OCI-LY7 (cell line): Measurements from ENCODE around the gene ARHGEF16. TPM values are rescaled to one million over a fixed set of nuclear protein-coding genes. Genes with fewer than 3 reads are reported as not detected.

ENCODE experiments used
- BruUV-seq: library from RNA; stranded (reverse); fragments of 400-500 nt; replicated peaks from 2 replicates; lab custom pipeline; 2021; lab: Mats Ljungman, UMichigan
- CTCF ChIA-PET: fragments of 300-600 bp; sonication (Branson Sonifier 250); formaldehyde crosslinking; loops from one replicate; lab custom pipeline; 2022; ENCODE audit warnings: antibody characterized with exemption; ENCODE audit not compliant: unreplicated experiment; lab: Charles Lee
- POLR2A ChIA-PET: fragments of 300-600 bp; sonication (Branson Sonifier 250); formaldehyde crosslinking; loops from one replicate; lab custom pipeline; 2022; ENCODE audit warnings: antibody characterized with exemption; lab: Charles Lee
- DNase-seq: peaks from one replicate; pipeline ENCODE4 v3.0.0-alpha.2; 2015; ENCODE audit warnings: low spot score
- H2AFZ ChIP-seq: fragments of 200-600 bp; sonication (generic), shearing (Covaris generic); 2 replicates; pipeline ENCODE4 v1.6.1; 2014; ENCODE audit warnings: mild to moderate bottlenecking, antibody characterized with exemption, low read length, moderate library complexity
- H3K27ac ChIP-seq: fragments of 200-600 bp; sonication (generic); 2 replicates; pipeline ENCODE4 v1.5.1; 2014; ENCODE audit warnings: mixed run types, low read depth, mild to moderate bottlenecking, moderate library complexity, low read length, inconsistent platforms; ENCODE audit not compliant: poor library complexity, severe bottlenecking
- H3K36me3 ChIP-seq: fragments of 200-600 bp; sonication (generic); 2 replicates; pipeline ENCODE4 v1.6.1; 2014; ENCODE audit warnings: mild to moderate bottlenecking, antibody characterized with exemption, low read length, moderate library complexity, mixed read lengths; ENCODE audit not compliant: insufficient read depth
- H3K4me1 ChIP-seq: fragments of 200-600 bp; sonication (generic); 2 replicates; pipeline ENCODE4 v1.5.1; 2014; ENCODE audit warnings: mild to moderate bottlenecking, low read length; ENCODE audit not compliant: insufficient read depth, poor library complexity, severe bottlenecking
- H3K4me2 ChIP-seq: fragments of 200-600 bp; sonication (generic); 2 replicates; pipeline ENCODE4 v1.6.1; 2014; ENCODE audit warnings: mild to moderate bottlenecking, low read length
- H3K4me3 ChIP-seq: fragments of 200-600 bp; sonication (generic); 2 replicates; pipeline ENCODE4 v1.5.1; 2014; ENCODE audit warnings: mild to moderate bottlenecking, low read depth, low read length; ENCODE audit not compliant: poor library complexity, severe bottlenecking
- H3K79me2 ChIP-seq: fragments of 200-600 bp; sonication (generic); 2 replicates; pipeline ENCODE4 v1.6.1; 2016; ENCODE audit warnings: low read depth, mild to moderate bottlenecking, low read length, moderate library complexity, mixed read lengths; ENCODE audit not compliant: insufficient read depth
- H3K9me2 ChIP-seq: fragments of 200-600 bp; sonication (generic); 2 replicates; pipeline ENCODE4 v1.6.1; 2016; ENCODE audit warnings: mild to moderate bottlenecking, low read length, mixed read lengths; ENCODE audit not compliant: insufficient read depth
- H3K9me3 ChIP-seq: fragments of 200-600 bp; sonication (generic); 2 replicates; pipeline ENCODE4 v1.6.1; 2014; ENCODE audit warnings: mild to moderate bottlenecking, mixed run types, low read length, mixed read lengths
- H4K20me1 ChIP-seq: fragments of 200-600 bp; sonication (generic); 2 replicates; pipeline ENCODE4 v1.6.1; 2014; ENCODE audit warnings: mild to moderate bottlenecking, antibody characterized with exemption, low read length, moderate library complexity, mixed read lengths; ENCODE audit not compliant: insufficient read depth
- EZH2phosphoT487 ChIP-seq: fragments of 200-600 bp; sonication (generic); IDR thresholded peaks from 2 replicates; pipeline ENCODE4 v1.6.1; 2018; ENCODE audit warnings: low read depth, borderline replicate concordance, mild to moderate bottlenecking, mixed run types, antibody characterized with exemption, low read length, moderate library complexity, mixed read lengths
- intact Hi-C: fragments of 100-400 bp; cut with micrococcal nuclease; formaldehyde crosslinking; loops from one replicate; pipeline ENCODE4 v1.10.0; 2022; ENCODE audit not compliant: unreplicated experiment
- total RNA-seq, 2 experiments: library from RNA; depleted of rRNA in 1 of 2; stranded (reverse); fragments of >200 nt in 1 of 2; shearing (Covaris generic) in 1 of 2; gene quantifications; 2 replicates each; pipeline ENCODE4 v1.2.3, GENCODE V29; 2014 to 2022
- TF ChIP-seq, protein P1 (sequence below): fragments of 200-600 bp; sonication (generic); conservative IDR thresholded peaks from 2 replicates; pipeline ENCODE4 v1.5.1; 2014; ENCODE audit warnings: mild to moderate bottlenecking, antibody characterized with exemption, low read length, moderate library complexity, mixed read lengths

The ARHGEF16 gene
- total RNA-seq, 2 experiments from 2014 or later, result not detected

DNA sequence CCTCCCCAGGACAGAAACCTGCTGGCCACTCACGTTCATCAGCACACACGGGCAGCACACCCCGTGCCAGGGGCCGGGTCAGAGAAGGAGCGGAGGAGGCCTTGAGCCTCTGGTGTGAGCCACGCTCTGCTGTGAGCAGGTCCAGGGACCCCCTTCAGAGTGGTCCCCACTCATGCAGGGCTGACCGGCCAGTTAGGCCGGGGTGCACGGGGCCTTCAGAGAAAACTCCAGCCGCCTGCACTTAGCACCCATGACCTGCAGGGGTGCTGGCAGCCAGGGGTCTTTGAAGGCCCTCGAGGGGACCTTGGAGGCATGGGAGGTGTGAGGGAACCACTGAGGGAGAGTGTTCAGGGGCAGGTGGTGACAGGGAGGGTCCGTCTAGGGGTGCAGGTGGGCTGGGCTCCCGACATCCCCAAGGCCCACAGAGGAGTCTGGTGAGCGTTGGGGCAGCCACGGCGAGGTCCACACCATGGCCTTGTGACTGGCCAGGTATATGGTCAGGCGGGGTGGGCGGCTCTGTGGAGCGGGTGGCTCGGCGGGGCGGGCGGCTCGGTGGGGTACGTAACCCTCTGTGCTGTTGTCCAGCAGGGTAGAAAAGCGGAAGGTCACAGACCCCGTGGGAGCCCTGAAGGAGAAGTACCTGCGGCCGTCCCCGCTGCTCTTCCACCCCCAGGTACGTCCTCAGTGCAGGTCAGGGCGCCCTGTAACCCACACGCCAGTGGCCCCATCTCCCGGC lies 40.3 kb upstream of the ARHGEF16 start:
- Histone ChIP-seq H3K27ac (no peak overlapping the region), H3K79me2 (no peaks in the 10 kb centered on the region), H4K20me1 (no peaks in the 10 kb centered on the region), H3K36me3 (no peaks in the 10 kb centered on the region), H3K4me3 (no peak overlapping the region), H3K4me1 (no peaks in the 10 kb centered on the region), H3K4me2 (no peak overlapping the region), H3K9me3 (0 out of 2 replicates have a peak, but pooled peaks cover 5% of the 10 kb centered on the region), H2AFZ (no peak overlapping the region), H3K9me2 (no peaks in the 10 kb centered on the region)
- intact Hi-C loops, result no loop called here
- CTCF ChIA-PET, result no interaction called here
- POLR2A ChIA-PET, result no interaction called here
- DNase-seq, result no peak
- TF ChIP-seq, protein P1, sequence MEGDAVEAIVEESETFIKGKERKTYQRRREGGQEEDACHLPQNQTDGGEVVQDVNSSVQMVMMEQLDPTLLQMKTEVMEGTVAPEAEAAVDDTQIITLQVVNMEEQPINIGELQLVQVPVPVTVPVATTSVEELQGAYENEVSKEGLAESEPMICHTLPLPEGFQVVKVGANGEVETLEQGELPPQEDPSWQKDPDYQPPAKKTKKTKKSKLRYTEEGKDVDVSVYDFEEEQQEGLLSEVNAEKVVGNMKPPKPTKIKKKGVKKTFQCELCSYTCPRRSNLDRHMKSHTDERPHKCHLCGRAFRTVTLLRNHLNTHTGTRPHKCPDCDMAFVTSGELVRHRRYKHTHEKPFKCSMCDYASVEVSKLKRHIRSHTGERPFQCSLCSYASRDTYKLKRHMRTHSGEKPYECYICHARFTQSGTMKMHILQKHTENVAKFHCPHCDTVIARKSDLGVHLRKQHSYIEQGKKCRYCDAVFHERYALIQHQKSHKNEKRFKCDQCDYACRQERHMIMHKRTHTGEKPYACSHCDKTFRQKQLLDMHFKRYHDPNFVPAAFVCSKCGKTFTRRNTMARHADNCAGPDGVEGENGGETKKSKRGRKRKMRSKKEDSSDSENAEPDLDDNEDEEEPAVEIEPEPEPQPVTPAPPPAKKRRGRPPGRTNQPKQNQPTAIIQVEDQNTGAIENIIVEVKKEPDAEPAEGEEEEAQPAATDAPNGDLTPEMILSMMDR, result no peak
- no peak for TF ChIP-seq EZH2phosphoT487
- BruUV-seq, result no TSS peak

DNA sequence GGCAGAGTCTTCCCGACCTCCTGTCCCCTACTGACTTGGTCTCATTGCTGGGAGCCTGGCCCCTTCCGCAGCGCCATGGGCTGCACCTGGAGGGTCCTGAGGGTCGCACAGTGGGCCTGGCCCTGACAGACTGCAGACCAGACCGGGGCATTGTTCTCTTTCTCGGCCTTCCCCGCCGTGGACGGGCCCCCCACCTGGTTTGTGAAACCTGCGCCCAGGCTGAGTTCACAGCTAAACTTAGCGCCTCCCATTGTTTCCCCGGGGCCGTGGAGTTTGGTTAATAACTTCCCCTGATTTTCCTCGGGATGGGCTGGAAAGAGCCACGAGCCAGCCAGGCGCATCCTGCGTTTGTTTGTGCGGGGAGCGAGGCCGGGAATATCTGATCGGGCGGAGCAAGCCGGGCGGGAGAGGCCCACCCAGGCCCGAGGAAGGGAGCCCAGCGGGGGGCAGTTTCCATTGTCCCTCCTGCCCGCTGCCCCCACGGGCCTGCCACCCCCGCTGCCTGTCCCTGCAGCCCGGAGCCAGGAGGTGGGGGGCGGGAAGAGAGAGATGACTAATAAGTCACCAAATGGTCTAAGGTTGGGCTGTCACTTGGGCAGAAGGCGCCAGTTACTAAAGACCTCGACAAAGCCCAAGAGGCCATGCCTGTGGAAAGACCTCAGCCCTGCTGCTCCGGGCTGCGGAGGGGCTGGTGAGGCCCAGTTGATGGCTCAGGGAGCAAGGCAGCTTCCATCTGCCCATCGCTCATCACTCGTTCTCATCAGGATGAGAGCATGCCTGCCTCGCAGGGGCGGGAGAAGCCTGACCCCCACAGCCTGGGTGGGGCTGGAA lies 39.0 kb upstream of the ARHGEF16 start:
- Histone ChIP-seq H2AFZ (no peak overlapping the region), H3K9me2 (no peaks in the 10 kb centered on the region), H3K9me3 (0 out of 2 replicates have a peak, but pooled peaks cover 5% of the 10 kb centered on the region), H3K4me2 (no peak overlapping the region), H3K36me3 (no peaks in the 10 kb centered on the region), H3K27ac (no peak overlapping the region), H3K4me3 (no peak overlapping the region), H4K20me1 (no peaks in the 10 kb centered on the region), H3K4me1 (no peaks in the 10 kb centered on the region), H3K79me2 (no peaks in the 10 kb centered on the region)
- no TSS peak for BruUV-seq
- DNase-seq, result no peak
- TF ChIP-seq, protein P1, result no peak
- no peak for TF ChIP-seq EZH2phosphoT487
- intact Hi-C loops, result no loop called here
- ChIA-PET CTCF (no interaction called here), POLR2A (no interaction called here)
